Mucosa of rectum (tissue), 2 donors: ENCODE measurements around the gene PRR19.

Experiments
- H3K27ac ChIP-seq, 2 donors: one replicate each; pipeline ENCODE4 v1.7.0; 2013; ENCODE audit warnings: inconsistent platforms in 2 of 2, low read depth in 2 of 2, low read length in 2 of 2
- H3K27me3 ChIP-seq, 2 donors: one replicate each; pipeline ENCODE4 v1.7.0; 2013; ENCODE audit warnings: low read length in 2 of 2; ENCODE audit not compliant: control insufficient read depth in 2 of 2, insufficient read depth in 2 of 2
- H3K36me3 ChIP-seq, 2 donors: one replicate each; pipeline ENCODE4 v1.7.0; 2013; ENCODE audit warnings: low read length in 2 of 2; ENCODE audit not compliant: control insufficient read depth in 2 of 2, insufficient read depth in 2 of 2
- H3K4me1 ChIP-seq, 2 donors: one replicate each; pipeline ENCODE4 v1.7.0; 2013; ENCODE audit warnings: low read length in 2 of 2, mild to moderate bottlenecking in 1 of 2; ENCODE audit not compliant: control insufficient read depth in 2 of 2, insufficient read depth in 2 of 2
- H3K4me3 ChIP-seq, 2 donors: one replicate each; pipeline ENCODE4 v1.7.0; 2013; ENCODE audit warnings: low read length in 2 of 2
- H3K9ac ChIP-seq, 2 donors: one replicate each; pipeline ENCODE4 v1.7.0; 2013; ENCODE audit warnings: low read length in 2 of 2, low read depth in 1 of 2, mild to moderate bottlenecking in 1 of 2
- H3K9me3 ChIP-seq, 2 donors: one replicate each; pipeline ENCODE4 v1.7.0; 2013; ENCODE audit warnings: low read length in 2 of 2; ENCODE audit not compliant: control insufficient read depth in 2 of 2
- donor health status: healthy.
- donor health status: Normal muscosa, but diverticular disease.

Gene PRR19

DNA sequence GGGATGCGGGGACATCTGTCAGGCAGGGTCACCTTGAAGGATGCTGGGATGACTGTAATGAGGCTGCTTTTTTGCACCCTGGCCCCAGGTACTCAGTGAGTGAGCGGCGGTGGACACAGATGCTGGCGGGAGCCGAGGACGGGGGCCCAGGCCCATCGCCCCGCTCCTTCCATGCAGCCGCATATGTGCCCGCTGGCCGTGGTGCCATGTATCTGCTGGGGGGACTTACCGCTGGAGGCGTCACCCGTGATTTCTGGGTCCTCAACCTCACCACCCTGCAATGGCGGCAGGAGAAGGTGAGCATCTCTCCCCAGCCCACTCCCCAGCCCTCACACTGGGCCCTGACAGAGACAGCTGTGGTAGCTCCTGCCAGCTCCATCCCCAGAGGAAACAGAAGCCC lies 54.8 kb downstream of the PRR19 start:
- Histone ChIP-seq H3K4me3 (no peak overlapping the region), H3K27ac (no peak overlapping the region), H3K36me3 (peaks cover 20 to 37% of the 10 kb centered on the region in 2 donors), H3K4me1 (no peaks in the 10 kb centered on the region), H3K9ac (no peak overlapping the region), H3K27me3 (no peaks in the 10 kb centered on the region), H3K9me3 (no peaks in the 10 kb centered on the region)

GRCh38 chr19:42357290-42357689 lies 55.4 kb downstream of the PRR19 start:
- no peak overlapping the region for H3K9ac ChIP-seq
- no peaks in the 10 kb centered on the region for H3K9me3 ChIP-seq
- H3K27ac ChIP-seq: no peak overlapping the region
- peaks cover 19 to 37% of the 10 kb centered on the region in 2 donors for H3K36me3 ChIP-seq
- H3K4me1 ChIP-seq: no peaks in the 10 kb centered on the region
- H3K27me3 ChIP-seq: no peaks in the 10 kb centered on the region
- H3K4me3 ChIP-seq: no peak overlapping the region
